Activated gamma-delta T cell (primary cell): Measurements from ENCODE around the gene GNG7.
"Not testable (repeated sequence)": the region's sequence is repeated elsewhere in the genome, so short reads cannot be mapped to it uniquely, and the experiment has no call there.

Experiments
- DNase-seq: peaks from one replicate; lab custom pipeline; 2025; lab: John Stamatoyannopoulos, UW

GNG7 gene

DNA sequence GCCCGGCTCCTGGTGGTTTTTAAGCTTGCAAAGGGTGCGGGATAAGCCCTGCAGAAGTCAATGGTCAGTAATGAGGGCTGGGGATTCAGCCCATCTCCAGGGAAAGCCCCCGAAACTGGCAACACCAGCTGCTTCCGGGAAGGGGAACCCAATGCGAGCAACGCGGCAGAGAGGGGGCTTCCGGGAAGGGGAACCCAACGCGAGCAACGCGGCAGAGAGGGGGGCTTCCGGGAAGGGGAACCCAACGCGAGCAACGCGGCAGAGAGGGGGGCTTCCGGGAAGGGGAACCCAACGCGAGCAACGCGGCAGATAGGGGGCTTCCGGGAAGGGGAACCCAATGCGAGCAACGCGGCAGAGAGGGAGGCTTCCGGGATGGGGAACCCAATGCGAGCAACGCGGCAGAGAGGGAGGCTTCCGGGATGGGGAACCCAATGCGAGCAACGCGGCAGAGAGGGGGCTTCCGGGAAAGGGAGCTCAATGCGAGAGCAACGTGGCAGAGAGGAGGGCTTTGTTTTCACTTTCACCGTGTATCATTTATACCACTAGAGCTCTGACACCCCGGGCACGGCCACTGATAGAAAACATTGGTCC is 80.0 kb downstream of the GNG7 start:
- peak; percentile 69 for DNase-seq

DNA sequence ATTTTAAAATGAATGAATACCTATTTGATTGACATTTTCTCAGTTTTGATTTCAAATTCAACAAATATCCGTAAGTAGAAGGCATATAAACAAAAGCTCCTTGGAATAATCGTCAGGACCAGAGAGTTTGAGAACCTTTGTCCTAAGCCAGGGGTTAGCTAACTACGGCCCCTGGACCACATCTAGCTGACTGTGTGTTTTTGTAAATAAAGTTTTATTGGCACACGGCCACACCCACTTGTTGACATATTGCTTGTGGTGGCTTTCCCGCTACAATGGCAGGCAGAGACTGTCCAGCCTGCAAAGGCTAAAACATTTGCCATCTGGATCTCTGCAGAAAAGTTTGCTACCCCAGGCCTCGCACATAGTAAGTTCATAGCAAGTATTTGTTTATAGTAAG is 83.4 kb downstream of the GNG7 start:
- no peak for DNase-seq

DNA sequence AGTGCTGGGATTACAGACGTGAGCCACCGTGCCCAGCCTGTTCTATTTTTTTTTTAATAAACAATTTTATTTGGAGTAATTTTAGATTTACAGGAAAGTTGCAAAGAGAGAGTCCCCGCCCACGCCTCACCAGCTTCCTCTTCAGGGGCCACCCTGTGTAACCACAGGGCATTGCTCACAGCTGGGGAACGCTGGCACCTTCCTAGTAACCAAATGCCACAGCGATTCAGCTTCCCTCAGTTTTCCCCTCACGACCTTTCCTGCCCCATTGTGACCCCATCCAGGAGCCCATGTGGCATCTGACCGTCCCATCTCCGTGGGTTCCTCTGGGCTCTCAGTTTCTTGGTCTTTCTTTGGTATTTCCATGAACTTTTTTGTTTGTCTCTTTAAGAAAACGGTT is 83.9 kb downstream of the GNG7 start:
- no peak for DNase-seq

GRCh38 chr19:2617393-2618165 is 84.9 kb downstream of the GNG7 start:
- DNase-seq, result no peak

DNA sequence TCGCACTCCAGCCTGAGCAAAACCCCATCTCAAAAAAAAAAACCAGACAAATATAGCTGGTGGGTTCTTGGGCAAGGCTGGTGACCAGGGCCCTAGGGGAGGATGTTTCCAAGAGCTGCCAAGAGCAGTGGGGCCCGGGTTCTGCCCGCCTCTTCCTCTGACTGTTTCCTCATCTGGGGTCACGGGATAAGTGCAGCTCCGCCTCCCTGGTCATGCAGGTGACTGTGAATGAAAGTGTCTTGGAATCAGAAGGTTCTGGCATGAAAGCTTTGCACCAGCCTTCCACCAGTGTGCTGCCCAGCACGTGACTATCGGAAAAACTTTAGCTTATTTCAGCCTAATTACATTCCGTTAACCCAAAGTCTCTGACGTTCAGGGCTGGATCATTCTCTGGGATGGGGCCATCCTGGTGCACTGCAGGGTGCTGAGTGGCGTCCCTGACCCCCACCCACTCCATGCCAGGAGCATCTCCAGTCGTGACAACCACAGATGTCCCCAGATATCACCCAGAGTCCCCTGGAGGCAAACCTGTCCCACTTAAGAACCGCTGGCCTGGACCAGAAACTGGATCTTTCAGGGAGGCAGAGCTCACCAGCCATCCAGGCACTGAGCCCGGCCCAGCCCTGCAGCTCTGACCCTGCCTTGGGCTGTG is 85.6 kb downstream of the GNG7 start:
- DNase-seq, result no peak

- DNase-seq, result no peak
These were observed 86.7 kb downstream of the GNG7 start for GRCh38 chr19:2615782-2616181.

GRCh38 chr19:2613507-2614295 is 88.8 kb downstream of the GNG7 start:
- DNase-seq, result no peak

- DNase-seq, result no peak
These were observed 89.8 kb downstream of the GNG7 start for GRCh38 chr19:2612619-2613249.

- DNase-seq, result no peak
These were observed 90.7 kb downstream of the GNG7 start for GRCh38 chr19:2611483-2612464.

GRCh38 chr19:2610637-2611482 is 91.6 kb downstream of the GNG7 start:
- peak; percentile 69 for DNase-seq

DNA sequence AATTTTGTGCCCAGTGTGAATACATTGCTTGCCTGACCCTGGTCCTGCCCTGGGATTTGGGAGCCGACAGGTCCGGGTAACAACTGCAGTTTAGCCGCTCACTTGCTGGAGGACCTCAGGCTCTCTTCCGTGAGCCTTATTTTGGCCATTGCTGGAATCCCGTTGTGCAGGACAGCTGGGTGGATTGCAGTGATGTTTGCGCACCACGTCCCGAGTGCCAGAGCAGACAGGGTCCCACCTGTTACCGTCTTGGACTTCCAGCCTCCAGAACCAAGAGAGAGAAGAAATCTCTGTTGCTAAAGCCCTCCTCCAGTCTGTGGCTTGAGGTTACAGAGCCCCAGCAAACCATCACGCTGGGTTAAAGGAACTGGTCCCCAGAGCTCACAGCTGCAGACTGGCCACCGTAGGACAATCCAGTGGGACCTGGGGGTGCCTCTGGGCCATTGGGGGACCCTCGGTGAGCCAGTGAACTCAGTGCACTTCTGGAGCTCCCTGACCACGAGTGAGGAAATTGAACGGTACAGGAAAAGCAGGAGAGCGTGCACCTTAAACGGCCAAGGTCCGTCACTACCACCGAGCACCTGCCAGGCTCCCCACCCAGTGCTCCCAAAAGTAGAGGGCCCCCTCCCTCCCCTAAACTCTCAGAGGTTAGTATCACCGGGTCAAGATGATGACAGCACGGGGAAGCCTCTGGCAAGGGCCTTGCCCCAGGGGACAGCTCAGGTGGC is 92.9 kb downstream of the GNG7 start:
- no peak for DNase-seq

DNA sequence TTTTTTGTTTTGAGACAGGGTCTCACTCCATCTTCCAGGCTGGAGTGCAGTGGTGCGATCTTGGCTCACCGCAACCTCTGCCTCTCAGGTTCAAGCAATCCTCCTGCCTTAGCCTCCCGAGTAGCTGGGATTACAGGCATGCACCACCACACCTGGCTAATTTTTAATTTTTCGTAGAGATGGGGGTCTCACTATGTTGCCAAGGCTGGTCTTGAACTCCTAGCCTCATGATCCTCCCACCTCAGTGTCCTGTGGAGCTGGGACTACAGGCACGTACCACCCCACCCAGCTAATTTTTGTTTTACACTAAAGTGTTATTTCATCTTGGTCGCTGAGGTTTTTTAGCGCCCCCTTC is 93.5 kb downstream of the GNG7 start:
- not testable (repeated sequence) for DNase-seq

DNA sequence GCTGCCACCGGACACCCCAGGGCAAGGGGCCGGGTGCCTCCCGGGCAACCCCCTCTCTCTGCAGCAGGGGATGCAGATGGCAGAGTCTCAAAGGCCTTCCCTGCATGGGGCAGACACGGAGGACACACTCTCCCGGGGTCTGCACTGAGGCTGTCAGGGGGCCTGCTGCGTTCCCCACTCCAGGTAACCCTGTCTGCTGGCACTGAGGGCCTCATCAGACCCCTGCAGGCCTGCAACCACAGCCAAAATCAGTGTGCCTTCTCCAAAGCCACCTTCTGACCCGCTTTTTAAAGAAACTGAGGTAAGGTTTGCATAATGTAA is 93.9 kb downstream of the GNG7 start:
- no peak for DNase-seq

GRCh38 chr19:2607712-2608601 is 94.5 kb downstream of the GNG7 start:
- peak; percentile 67 for DNase-seq

DNA sequence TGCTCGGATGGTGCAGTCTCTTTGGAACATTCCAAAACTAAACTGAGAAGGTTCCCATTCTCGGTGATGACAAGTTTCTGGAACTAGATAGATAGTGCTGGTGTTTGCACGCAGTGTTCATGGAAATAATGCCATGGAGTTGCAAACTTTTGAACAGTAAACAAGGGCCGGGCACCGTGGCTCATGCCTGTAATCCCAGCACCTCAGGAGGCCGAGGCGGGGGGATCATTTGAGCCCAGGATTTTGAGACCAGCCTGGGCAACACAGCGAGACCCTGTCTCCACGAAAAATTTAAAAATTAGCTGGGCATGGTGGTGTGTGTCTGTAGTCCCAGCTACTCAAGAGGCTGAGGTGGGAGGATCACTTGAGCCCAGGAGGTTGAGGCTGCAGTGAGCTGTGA is 95.7 kb downstream of the GNG7 start:
- not testable (repeated sequence) for DNase-seq

- DNase-seq, result not testable (repeated sequence)
These were observed 96.6 kb downstream of the GNG7 start for GRCh38 chr19:2605889-2606288.

GRCh38 chr19:2604747-2605329 is 97.7 kb downstream of the GNG7 start:
- no peak for DNase-seq

- no peak for DNase-seq
These were observed 99.2 kb downstream of the GNG7 start for GRCh38 chr19:2603334-2603733.
